IMR-90 (cell line): ENCODE data around the gene NDUFV2. TPM values are rescaled to one million over a fixed set of nuclear protein-coding genes. Genes with fewer than 3 reads are reported as not detected.

Source experiments
- ATAC-seq: fragments of 200-7000 bp; cut with Tn5 transposase; 2 replicates; pipeline ENCODE4 v1.9.1; 2020; ENCODE audit warnings: low read depth, mild to moderate bottlenecking, moderate library complexity
- BruUV-seq: library from RNA; stranded (reverse); fragments of 400-500 nt; replicated peaks from 2 replicates; lab custom pipeline; 2021; lab: Mats Ljungman, UMichigan
- CTCF ChIA-PET: fragments of 300-600 bp; formaldehyde crosslinking; extraction: SDS; loops from one replicate; lab custom pipeline; 2021; ENCODE audit warnings: antibody characterized with exemption; lab: Yijun Ruan, JAX
- POLR2A ChIA-PET: fragments of 300-600 bp; sonication (Branson Sonifier 250); formaldehyde crosslinking; loops from one replicate; lab custom pipeline; 2022; ENCODE audit warnings: antibody characterized with exemption; ENCODE audit not compliant: unreplicated experiment; lab: Charles Lee
- DNase-seq: peaks from one replicate; pipeline ENCODE4 v3.0.0; 2013
- H2AFZ ChIP-seq: replicated peaks from 2 replicates; pipeline ENCODE3; 2013; ENCODE audit warnings: low read length, mild to moderate bottlenecking; ENCODE audit not compliant: poor library complexity
- H2AK5ac ChIP-seq: 2 replicates; pipeline ENCODE4 v1.6.1; 2013; ENCODE audit warnings: low read depth, low read length, inconsistent platforms
- H2AK9ac ChIP-seq: replicated peaks from 2 replicates; pipeline ENCODE3; 2013; ENCODE audit warnings: mild to moderate bottlenecking, low read depth, low read length, moderate library complexity; ENCODE audit not compliant: poor library complexity
- H2BK120ac ChIP-seq: 2 replicates; pipeline ENCODE4 v1.6.1; 2013; ENCODE audit warnings: low read depth, low read length, inconsistent platforms
- H2BK15ac ChIP-seq: 3 replicates; pipeline ENCODE4 v1.6.1; 2013; ENCODE audit warnings: low read depth, low read length, inconsistent platforms
- H2BK20ac ChIP-seq: 2 replicates; pipeline ENCODE4 v1.6.1; 2013; ENCODE audit warnings: low read depth, mild to moderate bottlenecking, inconsistent platforms, low read length, moderate library complexity
- H2BK5ac ChIP-seq: 2 replicates; pipeline ENCODE4 v1.6.1; 2013; ENCODE audit warnings: mild to moderate bottlenecking, low read depth, low read length, inconsistent platforms; ENCODE audit not compliant: poor library complexity, severe bottlenecking
- H3K14ac ChIP-seq: replicated peaks from 2 replicates; pipeline ENCODE4 v1.6.1; 2013; ENCODE audit warnings: low read depth, low read length, inconsistent platforms
- H3K18ac ChIP-seq: 2 replicates; pipeline ENCODE4 v1.6.1; 2013; ENCODE audit warnings: low read depth, low read length, control low read depth
- H3K23ac ChIP-seq: 2 replicates; pipeline ENCODE4 v1.6.1; 2013; ENCODE audit warnings: low read depth, low read length, inconsistent platforms
- H3K27ac ChIP-seq: 2 replicates; pipeline ENCODE4 v1.5.1; 2013; ENCODE audit warnings: mild to moderate bottlenecking, control low read depth, low read length; ENCODE audit not compliant: insufficient read depth
- H3K27me3 ChIP-seq: 2 replicates; pipeline ENCODE4 v1.6.1; 2013; ENCODE audit warnings: low read length; ENCODE audit not compliant: control insufficient read depth, insufficient read depth
- H3K36me3 ChIP-seq: 2 replicates; pipeline ENCODE4 v1.6.1; 2013; ENCODE audit warnings: low read length, mixed read lengths; ENCODE audit not compliant: control insufficient read depth, insufficient read depth
- H3K4ac ChIP-seq: 2 replicates; pipeline ENCODE4 v1.6.1; 2013; ENCODE audit warnings: low read depth, low read length, inconsistent platforms
- H3K4me1 ChIP-seq: 2 replicates; pipeline ENCODE4 v1.6.1; 2013; ENCODE audit warnings: low read length, mixed read lengths; ENCODE audit not compliant: control insufficient read depth, insufficient read depth
- H3K4me2 ChIP-seq: 2 replicates; pipeline ENCODE4 v1.6.1; 2013; ENCODE audit warnings: low read depth, mild to moderate bottlenecking, control low read depth, low read length, moderate library complexity
- H3K4me3 ChIP-seq: 2 replicates; pipeline ENCODE4 v1.5.1; 2013; ENCODE audit warnings: low read depth, mild to moderate bottlenecking, control low read depth, low read length, moderate library complexity; ENCODE audit not compliant: insufficient read depth
- H3K56ac ChIP-seq: 2 replicates; pipeline ENCODE4 v1.6.1; 2013; ENCODE audit warnings: low read length, inconsistent platforms; ENCODE audit not compliant: insufficient read depth; ENCODE audit errors: extremely low read depth
- H3K79me1 ChIP-seq, 2 experiments: 2 replicates each; pipeline ENCODE4 v1.6.1; 2013; ENCODE audit warnings: low read length in 2 of 2, inconsistent platforms in 1 of 2, low read depth in 1 of 2
- H3K9ac ChIP-seq: 2 replicates; pipeline ENCODE4 v1.6.1; 2013; ENCODE audit warnings: low read depth, low read length, control low read depth
- H3K9me1 ChIP-seq: 2 replicates; pipeline ENCODE4 v1.6.1; 2013; ENCODE audit warnings: low read length, inconsistent platforms; ENCODE audit not compliant: insufficient read depth
- H3K9me3 ChIP-seq: 2 replicates; pipeline ENCODE4 v1.6.1; 2013; ENCODE audit warnings: low read length; ENCODE audit not compliant: control insufficient read depth, insufficient read depth
- H4K20me1 ChIP-seq: 2 replicates; pipeline ENCODE4 v1.6.1; 2013; ENCODE audit warnings: low read length, inconsistent platforms; ENCODE audit not compliant: insufficient read depth
- H4K5ac ChIP-seq: 2 replicates; pipeline ENCODE4 v1.6.1; 2013; ENCODE audit warnings: mild to moderate bottlenecking, low read depth, low read length, control low read depth
- H4K8ac ChIP-seq, 2 experiments: 2 replicates each; pipeline ENCODE4 v1.6.1; 2013; ENCODE audit warnings: low read depth in 2 of 2, low read length in 2 of 2, control low read depth in 1 of 2, inconsistent platforms in 1 of 2
- H4K91ac ChIP-seq: 2 replicates; pipeline ENCODE4 v1.6.1; 2013; ENCODE audit warnings: low read depth, low read length, inconsistent platforms; ENCODE audit not compliant: insufficient read depth
- FOS ChIP-seq: fragments of 150-350 bp; IDR thresholded peaks from 2 replicates; pipeline ENCODE4 v1.6.1; 2016; ENCODE audit warnings: low read depth, low read length
- MAZ ChIP-seq: IDR thresholded peaks from 2 replicates; pipeline ENCODE4 v1.6.1; 2012; ENCODE audit warnings: low read depth, mild to moderate bottlenecking, low read length, improper control_type of control experiment, moderate library complexity, borderline replicate concordance
- whole genome bisulfite sequencing, 2 experiments: methylation state at CpG; one replicate each; pipeline versions ENCODE4 v1.1.5 to v1.1.7; 2013; ENCODE audit warnings: missing lambda C conversion rate in 2 of 2; ENCODE audit not compliant: insufficient read length in 1 of 2; ENCODE audit errors: extremely low coverage in 2 of 2; 5-methylcytosine and 5-hydroxymethylcytosine counted together
- dilution Hi-C: fragments of 300-500 bp; cut with HindIII; formaldehyde crosslinking; loops from one replicate; pipeline ENCODE4 v1.14.3; 2018; ENCODE audit warnings: low sequenced_read_pairs; ENCODE audit not compliant: unreplicated experiment
- in situ Hi-C: fragments of 300-500 bp; cut with MboI; formaldehyde crosslinking; loops from 3 replicates; pipeline ENCODE4 v1.14.3; 2019; ENCODE audit warnings: low sequenced_read_pairs, inconsistent platforms, mixed read lengths
- intact Hi-C: fragments of 100-400 bp; cut with micrococcal nuclease; formaldehyde crosslinking; loops from 2 replicates; pipeline ENCODE4 v1.10.0; 2022
- polyA plus RNA-seq, 3 experiments: library from polyadenylated mRNA; depleted of rRNA; stranded (reverse); fragments of >200 nt; gene quantifications; 2 replicates each; pipeline ENCODE4 v1.2.3, GENCODE V29; 2012; ENCODE audit warnings: low replicate concordance in 1 of 3
- total RNA-seq: library from RNA; depleted of rRNA; stranded (reverse); fragments of >200 nt; gene quantifications from 2 replicates; pipeline ENCODE4 v1.2.3, GENCODE V29; 2012

NDUFV2 gene
- total and polyA plus RNA-seq, 2 of the 4 experiments (the other 2 are of a cell fraction): 106 to 126 TPM

DNA sequence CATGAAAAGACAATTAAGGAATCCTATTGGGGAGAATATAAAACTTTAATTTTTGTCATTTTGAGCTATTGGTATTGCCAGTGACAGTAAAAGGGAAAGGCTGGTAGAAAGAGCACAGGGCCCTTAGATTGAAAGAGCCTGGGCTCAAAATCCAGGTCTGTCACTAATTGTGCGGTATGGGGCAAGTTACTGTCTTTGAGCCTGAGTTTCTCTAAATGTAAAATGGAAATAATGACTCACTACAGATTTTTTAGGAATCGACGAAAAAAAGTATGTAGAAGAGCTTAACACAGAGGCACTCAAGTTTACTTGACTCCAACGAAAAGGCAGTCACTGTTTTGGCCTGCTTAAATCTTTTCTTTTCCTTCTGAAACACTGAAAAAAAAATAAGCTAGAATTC lies 7.0 kb downstream of the NDUFV2 start:
- Histone ChIP-seq H4K20me1 (peaks cover 85% of the 10 kb centered on the region), H2BK20ac (no peak overlapping the region), H3K4me3 (no peak overlapping the region), H2BK15ac (no peak overlapping the region), H2BK5ac (peak overlapping the region; percentile 27), H3K79me1 (peaks cover 0 to 46% of the 10 kb centered on the region in 2 experiments; a peak in 2 of 4 replicates), H3K9me1 (peaks cover 9% of the 10 kb centered on the region; the same call in 1 of the 2 replicates), H3K36me3 (peaks cover 2% of the 10 kb centered on the region), H4K5ac (no peak overlapping the region), H3K14ac (no peak overlapping the region), H4K91ac (no peak overlapping the region), H3K56ac (no peak overlapping the region), H3K4me1 (peaks cover 12% of the 10 kb centered on the region), H2AK9ac (no peak overlapping the region), H3K23ac (0 out of 2 replicates have a peak overlapping the region, but pooled peaks have one; percentile 13), H3K27me3 (no peaks in the 10 kb centered on the region), H3K4ac (no peak overlapping the region), H2BK120ac (no peak overlapping the region), H3K4me2 (peak overlapping the region; percentile 88), H3K27ac (no peak overlapping the region), H4K8ac (no peak overlapping the region), H3K18ac (no peak overlapping the region), H2AK5ac (no peak overlapping the region), H2AFZ (no peak overlapping the region), H3K9me3 (no peaks in the 10 kb centered on the region), H3K9ac (no peak overlapping the region)
- in situ Hi-C loops: no loop called here
- POLR2A ChIA-PET: interaction anchor here (0.6 kb wide), 3 partner anchors 14 to 32 kb away, joined by 3 to 9 read pairs (median 7); no protein-coding TSS in a partner anchor
- dilution Hi-C loops: no loop called here
- TF ChIP-seq FOS (no peak), MAZ (no peak)
- WGBS, 2 experiments: 100% methylated on average over 1 of the region's 4 CpGs; no CpG with 5 or more reads in 1 of the 2 experiments
- DNase-seq: peak; percentile 61
- peak; percentile 27 for ATAC-seq
- intact Hi-C loops: no loop called here
- BruUV-seq: no TSS peak
- CTCF ChIA-PET: interaction anchor here (1.1 to 1.6 kb wide), 3 partner anchors 13 to 38 kb away, joined by 4 to 5 read pairs (median 5); no protein-coding TSS in a partner anchor
